GM18508 (cell line): ENCODE measurements around the gene FREM1.
A peak's percentile ranks its signal among the peaks of the same experiment; 100 is the strongest.

Experiments used
- ATAC-seq: cut with Tn5 transposase; IDR thresholded peaks from one replicate; pipeline ENCODE4 v1.9.1; 2021; ENCODE audit warnings: moderate number of reproducible peaks; ENCODE audit not compliant: insufficient read depth, unreplicated experiment

The FREM1 gene

GRCh38 chr9:14883310-14883944 lies 26.8 kb downstream of the FREM1 start:
- no peak for ATAC-seq

DNA sequence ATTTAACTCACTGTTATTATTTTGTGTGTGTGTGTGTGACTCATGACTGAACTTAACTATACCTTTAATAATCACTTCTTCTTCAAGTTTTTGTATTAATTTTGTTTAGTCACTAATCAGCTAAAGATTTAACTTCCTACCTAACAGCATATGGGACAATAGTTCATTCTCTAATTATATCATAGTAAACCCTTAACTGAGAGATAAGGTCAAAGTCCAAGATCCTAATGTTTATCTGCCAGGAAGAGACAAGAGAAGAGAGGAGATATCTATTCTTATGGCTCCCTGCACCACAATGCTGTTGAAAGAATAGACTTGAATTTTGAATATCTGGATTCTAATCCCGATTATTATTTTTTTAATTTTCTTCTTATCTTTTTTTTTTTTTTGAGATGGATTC lies 28.1 kb downstream of the FREM1 start:
- ATAC-seq: no peak

GRCh38 chr9:14881006-14881405 lies 29.2 kb downstream of the FREM1 start:
- no peak for ATAC-seq

- no peak for ATAC-seq
These were observed 40.1 kb downstream of the FREM1 start for GRCh38 chr9:14870090-14870489.

- ATAC-seq: no peak
These were observed 40.6 kb downstream of the FREM1 start for GRCh38 chr9:14869671-14870070.

GRCh38 chr9:14868772-14869583 lies 41.2 kb downstream of the FREM1 start:
- ATAC-seq: no peak

DNA sequence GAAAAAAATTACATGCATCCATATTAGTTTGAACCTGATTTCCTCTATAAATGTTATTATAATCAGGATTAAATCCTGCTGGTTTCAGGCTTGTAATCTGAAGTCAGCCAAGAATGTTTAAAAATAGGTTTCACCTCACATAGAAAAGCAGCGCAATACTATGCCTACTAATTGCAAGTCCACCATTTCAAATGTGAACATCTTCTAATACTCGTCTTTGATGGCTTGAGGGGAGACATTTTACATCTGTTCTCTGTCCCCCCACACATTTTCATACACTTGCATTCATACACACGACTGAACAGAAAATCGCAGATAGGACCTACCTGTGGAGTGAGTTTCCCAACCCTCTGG lies 41.8 kb downstream of the FREM1 start:
- ATAC-seq: no peak

GRCh38 chr9:14866200-14866749 lies 44.0 kb downstream of the FREM1 start:
- no peak for ATAC-seq

- no peak for ATAC-seq
These were observed 45.9 kb downstream of the FREM1 start for GRCh38 chr9:14864309-14864708.

DNA sequence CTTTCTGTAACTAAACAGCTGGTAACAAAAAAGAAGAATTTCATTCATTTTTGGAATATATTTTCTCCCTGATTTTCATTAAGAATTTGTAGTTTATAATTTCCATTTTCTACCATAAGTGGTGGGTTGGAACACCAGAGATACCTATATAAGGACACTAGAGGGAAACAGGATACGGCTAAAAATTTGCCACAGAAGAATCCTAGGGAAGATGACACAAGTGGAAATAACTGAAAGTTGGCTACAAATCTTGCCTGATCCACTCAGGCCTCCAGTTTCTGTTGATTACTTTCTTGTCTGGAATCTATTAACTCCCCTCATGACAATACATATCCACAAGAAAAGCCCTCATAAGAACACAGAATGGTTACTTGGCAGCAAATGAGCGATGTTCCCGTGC lies 46.8 kb downstream of the FREM1 start:
- no peak for ATAC-seq

DNA sequence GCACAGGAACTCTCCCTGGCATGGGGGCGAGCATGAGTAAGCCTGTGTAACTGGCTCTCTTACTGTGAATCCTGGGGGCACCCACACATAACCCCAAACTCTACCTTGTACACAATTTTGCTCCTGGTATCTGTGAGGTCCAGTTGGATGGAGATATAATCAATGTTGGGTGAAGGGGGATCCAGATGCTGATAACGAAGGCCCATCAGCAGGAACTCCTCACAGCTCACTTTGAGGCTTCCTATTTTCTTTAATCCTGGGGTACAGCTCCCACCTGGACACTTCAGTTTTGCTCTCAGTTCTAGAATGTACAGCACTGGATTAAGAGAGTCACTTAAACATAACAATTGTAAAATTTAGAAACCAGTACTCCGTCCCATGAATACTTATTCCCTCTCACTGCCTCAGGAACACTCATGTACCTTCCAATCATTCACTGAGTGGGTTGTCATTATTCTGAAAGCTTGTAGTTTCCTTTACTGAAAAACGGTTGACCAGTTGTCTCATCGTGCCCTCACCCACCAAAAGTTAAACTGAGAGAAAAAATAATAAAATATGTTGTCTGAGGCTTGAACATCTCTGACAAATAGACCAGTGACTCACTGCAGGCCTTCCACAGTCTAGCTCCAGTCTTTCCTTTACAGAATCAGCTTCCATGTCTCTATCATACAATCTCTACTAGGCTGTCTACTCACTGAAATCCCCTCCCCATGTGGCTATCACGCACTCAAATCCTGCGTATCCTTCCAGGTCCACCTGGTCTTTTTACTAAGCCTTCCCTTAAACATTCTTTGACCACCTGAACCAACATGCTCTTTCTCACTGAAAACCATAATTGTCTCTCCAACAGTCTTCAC lies 52.6 kb downstream of the FREM1 start:
- no peak for ATAC-seq

- no peak for ATAC-seq
These were observed 60.4 kb downstream of the FREM1 start for GRCh38 chr9:14849851-14850250.

DNA sequence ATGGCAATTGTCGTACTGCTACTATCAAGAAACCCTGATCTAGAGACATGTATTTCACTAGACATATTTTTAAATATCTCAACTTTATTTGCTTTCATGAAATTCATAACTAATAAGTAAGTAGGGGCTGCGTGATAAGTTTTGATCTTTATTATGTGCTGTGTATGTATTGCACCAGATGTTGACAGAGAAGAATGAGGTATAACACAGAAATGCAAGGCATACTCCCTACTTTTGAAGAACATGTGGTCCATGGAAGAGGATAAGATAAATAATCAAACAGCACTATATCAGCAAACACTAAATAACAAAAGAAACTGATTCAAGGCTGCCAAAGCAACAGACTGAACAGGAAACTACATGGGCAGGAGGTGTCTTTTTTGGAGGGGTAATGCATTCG lies 60.9 kb downstream of the FREM1 start:
- no peak for ATAC-seq

- peak; percentile 98 for ATAC-seq
These were observed 63.3 kb downstream of the FREM1 start for GRCh38 chr9:14846871-14847311.

DNA sequence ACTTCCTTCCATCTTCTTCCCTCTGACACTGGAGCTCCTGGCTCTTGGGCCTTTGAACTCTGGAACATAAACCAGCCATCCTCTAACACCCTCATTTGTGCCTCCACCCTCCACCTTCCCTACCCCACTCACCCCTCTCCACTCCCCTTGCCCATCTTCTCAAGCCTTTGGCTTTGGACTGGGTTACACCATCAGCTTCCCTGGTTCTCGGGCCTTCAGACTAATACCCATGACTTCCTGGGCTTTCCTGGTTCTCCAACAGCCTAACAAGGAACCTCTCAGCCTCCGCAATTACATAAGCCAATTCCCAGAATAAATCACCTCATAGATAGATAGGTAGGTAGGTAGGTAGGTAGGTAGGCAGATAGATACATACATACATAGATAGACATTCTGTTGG lies 67.1 kb downstream of the FREM1 start:
- ATAC-seq: no peak

DNA sequence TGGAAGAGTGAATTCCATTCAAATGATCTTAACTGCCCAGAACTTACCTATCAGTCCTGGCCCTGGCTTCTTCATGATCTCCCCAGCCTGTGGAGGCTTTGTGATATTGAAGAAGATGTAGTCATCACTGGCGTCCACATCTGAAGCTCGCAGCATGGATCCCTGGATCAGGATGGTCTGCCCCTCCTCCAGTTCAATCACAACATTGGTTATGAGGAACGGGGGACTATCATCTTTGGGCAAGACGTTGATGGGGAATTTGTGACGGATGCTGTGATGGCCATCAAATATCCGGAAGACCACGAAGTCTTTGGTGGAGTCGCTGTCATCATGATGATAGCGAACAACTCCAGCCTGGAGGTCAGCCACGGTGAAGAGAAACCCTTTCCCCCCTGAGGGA lies 68.0 kb downstream of the FREM1 start:
- no peak for ATAC-seq

DNA sequence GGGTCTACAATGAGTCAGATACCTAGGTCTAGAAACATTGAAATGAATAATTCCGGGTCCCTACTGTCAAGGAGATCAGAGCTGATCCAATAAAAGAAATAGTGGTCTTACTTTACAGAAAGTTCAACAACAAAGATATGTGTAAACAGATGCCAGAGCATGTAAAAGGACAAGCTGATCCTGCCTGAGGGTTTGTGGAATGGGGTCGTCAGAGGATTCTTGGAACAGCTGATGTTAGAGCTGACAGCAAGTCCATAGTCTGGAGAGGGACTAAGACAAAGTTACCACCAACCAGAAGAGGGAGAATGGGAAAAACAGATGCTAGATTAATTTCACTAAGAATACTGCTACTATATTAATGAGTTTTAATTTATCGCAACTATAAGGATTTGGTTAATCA lies 71.5 kb downstream of the FREM1 start:
- ATAC-seq: no peak

DNA sequence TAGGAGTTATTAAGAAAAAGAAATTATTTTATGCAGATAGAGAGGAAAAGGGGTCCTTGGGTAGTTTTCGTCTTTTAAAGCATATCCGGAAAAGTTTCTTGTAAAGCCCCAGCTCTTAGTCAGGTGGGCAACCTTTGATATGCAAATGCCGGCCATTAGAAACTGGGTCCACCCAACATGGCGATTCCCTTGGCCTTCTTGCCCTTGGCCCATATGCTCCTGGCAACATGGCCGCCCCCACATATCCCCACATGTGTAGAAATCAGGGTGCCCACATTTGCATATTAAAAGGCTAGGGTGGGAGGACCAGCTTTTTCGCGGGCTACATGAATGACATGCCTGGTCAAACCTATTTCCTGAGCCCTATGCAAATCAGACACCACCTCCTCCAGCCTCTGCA lies 73.3 kb downstream of the FREM1 start:
- no peak for ATAC-seq

DNA sequence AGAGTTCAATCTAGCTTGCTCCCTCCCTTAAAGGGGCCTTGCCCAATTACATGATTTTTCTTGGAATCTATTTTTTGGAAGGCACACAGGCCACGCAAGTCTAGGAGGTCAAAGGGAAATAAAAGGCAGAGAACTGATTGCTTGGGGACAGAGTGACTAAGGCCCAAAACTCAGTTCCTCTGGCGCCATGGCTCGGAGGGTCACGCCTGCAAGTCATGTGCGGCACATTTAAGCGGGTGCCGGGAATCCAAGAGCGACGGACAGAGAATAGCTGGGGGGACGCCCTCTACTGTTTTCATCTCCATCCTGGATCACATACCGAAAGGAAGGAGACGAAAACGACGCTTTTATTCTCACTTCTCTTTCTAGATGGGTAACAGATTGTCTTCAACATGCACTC lies 78.6 kb downstream of the FREM1 start:
- no peak for ATAC-seq

DNA sequence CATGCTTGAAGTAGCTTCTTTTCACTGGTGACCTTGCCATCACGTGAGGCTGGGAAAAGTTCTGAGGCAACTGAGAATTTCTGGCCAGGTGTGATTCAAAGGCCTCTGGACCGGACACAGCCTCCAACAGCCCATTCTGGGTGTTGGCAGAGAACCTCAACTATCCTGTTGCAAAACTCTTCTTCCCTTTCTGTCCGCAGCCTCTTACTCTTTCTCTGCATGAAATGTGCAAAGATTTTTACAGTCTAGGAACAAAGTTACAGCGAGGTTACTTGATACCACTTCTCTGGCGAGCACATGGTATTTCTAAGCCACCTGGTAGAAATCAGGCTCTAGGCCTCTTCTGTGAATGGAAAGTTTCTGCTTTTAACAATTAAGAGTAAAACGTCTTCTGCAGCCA lies 79.2 kb downstream of the FREM1 start:
- ATAC-seq: no peak

- no peak for ATAC-seq
These were observed 80.2 kb downstream of the FREM1 start for GRCh38 chr9:14830057-14830456.
